HG02678 (cell line): ENCODE data around the gene RANBP3L.
A peak's percentile ranks its signal among the peaks of the same experiment; 100 is the strongest.

ENCODE experiments used
- ATAC-seq: cut with Tn5 transposase; IDR thresholded peaks from one replicate; pipeline ENCODE4 v1.9.1; 2021; ENCODE audit warnings: mild to moderate bottlenecking, moderate library complexity; ENCODE audit not compliant: unreplicated experiment

Gene RANBP3L

GRCh38 chr5:36244076-36244475, 57.6 kb downstream of the RANBP3L start:
- no peak for ATAC-seq

DNA sequence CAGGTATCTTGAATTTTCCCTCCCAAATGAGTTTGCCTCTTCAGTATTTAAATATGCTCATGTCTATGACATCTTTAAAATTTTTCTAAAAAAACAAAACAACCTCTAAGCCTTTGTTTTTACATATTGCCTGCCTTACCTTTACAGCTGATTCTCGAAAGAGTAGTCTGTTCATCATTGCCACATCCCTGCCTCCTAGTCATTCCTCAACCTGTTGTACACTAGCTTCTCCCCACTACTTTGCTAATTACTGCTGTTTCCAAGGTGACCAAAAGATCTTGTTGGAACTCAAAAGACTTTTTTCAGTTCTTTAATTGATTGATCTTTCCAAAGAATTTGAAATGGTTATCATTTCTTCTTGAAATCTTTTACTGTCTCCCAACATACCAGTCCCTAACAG, 58.0 kb downstream of the RANBP3L start:
- no peak for ATAC-seq

DNA sequence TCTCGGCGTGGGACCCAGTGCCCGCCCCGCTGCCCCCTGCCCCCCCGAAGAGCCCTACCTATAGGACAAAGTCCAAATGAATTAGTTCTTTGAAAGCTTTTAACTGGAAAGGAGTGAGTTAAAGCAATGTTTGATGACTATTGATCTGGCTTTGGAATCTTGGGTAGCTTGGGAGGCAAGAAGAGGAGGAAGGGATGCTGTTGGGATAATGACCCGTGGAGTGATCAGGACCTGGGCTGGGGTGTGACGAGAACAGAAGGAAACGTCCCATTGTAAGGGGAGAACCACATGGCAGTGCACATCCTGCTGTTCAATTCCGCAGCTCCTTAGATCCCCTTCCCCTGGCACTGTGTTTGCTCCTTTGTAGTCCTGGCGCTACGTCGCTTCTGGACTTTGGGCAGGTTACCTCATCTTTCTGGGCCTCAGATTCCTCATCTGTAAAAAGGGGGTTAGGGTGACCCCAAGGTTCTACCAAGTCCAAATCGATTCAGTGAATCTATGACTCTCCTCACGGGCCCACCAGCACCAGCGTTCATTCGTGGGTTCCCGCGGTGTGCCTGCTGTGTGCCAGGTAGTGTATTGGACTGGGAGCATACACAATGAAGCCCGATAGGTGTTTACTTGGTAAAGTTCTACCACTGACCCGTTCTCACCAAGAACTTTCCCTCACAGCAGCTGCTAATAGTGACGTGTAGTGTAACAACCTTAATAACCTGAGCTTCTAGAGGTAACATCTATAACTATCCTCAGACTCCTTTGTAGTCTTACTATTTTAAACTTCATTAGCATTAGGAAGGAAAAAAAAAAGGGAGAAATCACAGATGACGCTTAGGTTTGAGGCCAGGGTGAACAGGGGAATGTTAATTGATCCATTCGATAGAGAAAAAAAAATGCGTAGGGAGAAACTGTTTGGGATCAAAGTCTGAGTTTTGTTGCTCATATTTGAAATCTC, 58.9 kb downstream of the RANBP3L start:
- ATAC-seq: no peak

- peak; percentile 87 for ATAC-seq
These were observed 59.8 kb downstream of the RANBP3L start, which contains the start of gene NADK2 for GRCh38 chr5:36241631-36242533. Gene NADK2 (minus strand): TSS chr5:36241925. CDS start chr5:36241798, 127 bp downstream.

DNA sequence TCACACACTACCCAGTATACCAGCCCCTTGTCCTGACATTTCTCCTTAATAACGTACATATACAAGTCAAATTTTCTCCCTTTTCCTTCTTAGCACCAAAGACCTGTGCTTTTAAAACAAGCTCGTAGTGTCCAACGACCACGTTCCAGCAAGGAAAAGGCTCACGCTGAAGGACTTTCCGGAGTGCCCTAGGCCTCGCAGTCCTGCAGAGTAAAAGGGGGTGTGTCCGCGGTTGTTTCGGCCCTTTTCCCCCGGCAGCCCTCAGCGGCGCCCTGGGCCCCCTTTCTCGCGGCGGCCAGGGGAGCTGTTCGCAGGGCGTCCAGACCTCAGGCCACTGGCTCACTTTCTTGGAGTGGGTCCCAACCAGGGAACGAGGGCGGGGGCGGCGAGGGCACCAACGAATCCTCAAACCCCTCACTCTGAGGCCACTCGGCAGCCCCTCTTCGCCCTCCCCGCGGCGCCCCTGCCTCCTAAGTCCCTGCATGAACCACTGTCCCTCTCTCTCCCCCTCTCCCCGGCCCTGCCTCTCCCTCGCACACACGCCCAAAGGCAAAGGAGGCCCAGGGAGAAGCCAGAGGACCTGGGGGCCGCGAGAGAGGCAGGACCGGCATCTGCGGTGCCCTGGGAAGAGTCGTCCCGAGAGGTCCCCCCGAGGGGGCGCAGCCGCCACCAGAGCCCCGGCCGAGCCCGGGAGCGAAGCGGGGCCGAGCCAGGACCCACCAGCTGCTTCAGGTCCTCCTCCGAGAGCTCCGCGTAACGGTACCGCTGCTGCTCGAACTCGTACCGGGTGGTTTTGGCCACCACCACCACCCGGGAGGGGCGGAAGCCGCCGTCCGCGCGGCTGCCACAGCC, 60.7 kb downstream of the RANBP3L start:
- ATAC-seq: peak; percentile 17

GRCh38 chr5:36239370-36240293, 62.1 kb downstream of the RANBP3L start:
- ATAC-seq: no peak

- ATAC-seq: no peak
These were observed 63.0 kb downstream of the RANBP3L start for GRCh38 chr5:36238502-36239295.

DNA sequence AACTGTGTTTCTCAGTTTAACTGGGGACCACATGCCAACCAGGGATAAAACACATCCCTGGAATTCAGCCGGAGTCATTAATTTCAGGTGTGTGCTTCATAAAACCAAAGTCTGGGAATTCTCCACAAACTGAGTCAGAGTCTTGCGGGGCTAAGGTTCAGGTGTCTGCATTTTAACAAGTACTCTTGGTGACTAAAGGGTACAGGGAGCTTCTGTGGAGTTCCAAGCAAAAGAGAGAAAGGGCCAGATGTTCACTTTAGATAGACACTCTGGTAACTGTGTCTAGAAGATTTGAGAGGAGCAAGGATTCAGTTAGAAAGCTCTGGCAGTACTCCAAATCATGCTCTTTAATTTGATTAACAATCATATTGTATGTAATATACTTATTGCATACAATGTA, 64.0 kb downstream of the RANBP3L start:
- ATAC-seq: no peak

GRCh38 chr5:36236801-36237200, 64.9 kb downstream of the RANBP3L start:
- ATAC-seq: no peak

DNA sequence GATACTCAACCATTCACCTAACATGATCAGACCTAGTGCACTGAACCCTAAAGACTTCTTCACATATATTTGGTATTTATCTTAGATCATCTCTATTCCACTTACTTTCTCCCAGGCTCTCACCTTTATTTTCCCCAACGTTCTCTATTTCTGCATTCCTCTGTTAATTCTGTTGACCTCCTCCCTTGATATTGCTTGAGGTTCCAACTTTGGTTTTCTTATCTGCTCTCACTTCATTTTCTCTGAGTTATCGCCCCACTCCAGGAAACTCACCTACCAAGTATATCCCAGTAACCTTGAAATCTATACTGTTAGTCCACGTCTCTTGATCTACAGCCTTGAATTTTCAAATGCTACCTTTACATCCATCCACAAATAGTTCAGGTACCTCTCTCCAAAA, 69.2 kb downstream of the RANBP3L start:
- no peak for ATAC-seq

DNA sequence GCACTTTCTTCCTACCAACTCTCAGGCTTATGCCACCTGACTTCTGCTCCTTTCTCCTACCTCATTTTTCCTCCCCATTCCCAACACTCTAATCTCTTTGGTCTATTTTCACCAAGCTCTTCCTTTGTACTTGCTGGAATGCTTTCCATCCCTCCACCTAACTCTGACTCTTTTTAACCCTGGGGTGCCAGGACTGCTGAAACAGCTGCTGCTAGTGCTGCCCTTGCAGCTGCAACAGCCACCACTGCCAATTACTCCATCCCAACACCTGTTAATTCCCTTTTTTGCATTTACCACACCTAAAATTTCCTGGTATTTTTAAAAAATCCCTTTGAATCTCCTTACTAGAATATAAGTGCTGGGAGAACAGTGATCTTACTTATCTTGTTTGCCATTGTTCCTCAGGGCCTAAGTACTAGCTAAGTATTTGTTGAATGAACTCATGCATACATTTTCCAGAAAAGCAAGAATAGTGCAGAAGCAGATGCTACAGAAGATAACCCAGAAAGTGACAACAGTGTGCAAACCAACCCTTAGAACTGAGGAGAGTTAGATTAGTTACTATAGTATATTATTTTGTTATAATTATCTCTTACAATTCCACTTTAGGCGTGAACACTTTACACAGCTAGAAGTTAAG, 71.4 kb downstream of the RANBP3L start:
- no peak for ATAC-seq

- no peak for ATAC-seq
These were observed 73.2 kb downstream of the RANBP3L start for GRCh38 chr5:36228505-36228904.

- ATAC-seq: no peak
These were observed 74.7 kb downstream of the RANBP3L start for GRCh38 chr5:36227046-36227445.

DNA sequence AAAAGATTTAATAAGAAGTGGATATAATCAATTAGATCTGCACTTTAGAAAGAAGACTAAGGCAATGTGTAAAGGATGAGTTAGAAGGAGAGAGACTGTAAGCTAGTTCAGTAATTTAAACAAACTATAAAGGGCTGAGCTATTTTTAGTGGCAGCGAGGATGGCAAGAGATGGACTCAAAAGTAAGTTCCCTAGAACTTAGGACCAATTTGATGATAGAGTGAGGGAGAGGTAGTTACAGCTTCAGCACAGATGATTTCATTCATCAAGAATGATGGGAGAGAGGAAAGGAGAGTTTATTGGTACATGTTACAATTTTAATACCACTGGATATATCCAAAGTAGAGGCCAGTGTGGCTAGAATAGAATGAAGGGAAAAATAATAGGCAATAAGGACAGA, 79.1 kb downstream of the RANBP3L start:
- no peak for ATAC-seq

GRCh38 chr5:36217988-36218387, 83.7 kb downstream of the RANBP3L start:
- ATAC-seq: no peak

- ATAC-seq: no peak
These were observed 84.1 kb downstream of the RANBP3L start for GRCh38 chr5:36217567-36217966.

- no peak for ATAC-seq
These were observed 85.8 kb downstream of the RANBP3L start for GRCh38 chr5:36215910-36216309.

DNA sequence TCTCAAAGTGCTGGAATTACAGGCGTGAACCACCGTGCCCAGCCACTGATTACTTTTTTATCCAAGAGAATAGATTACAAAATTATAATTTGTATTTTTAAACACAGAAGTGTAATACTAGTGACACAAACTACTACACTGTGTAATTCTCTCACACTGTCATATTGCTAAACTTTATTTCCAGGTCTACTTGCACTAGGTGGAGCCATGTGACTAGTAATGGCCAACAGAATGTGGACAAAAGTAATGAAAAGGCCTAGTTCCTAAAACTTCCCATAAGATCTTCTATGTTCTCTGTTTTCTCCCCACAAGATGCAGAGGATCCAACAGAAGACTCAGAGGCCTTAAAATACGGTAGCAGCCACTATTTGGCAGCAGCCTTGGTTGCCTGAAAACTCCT, 87.3 kb downstream of the RANBP3L start:
- ATAC-seq: no peak
